C4-2B (cell line): ENCODE data around the gene LGALS7.
"Not testable (repeated sequence)": the region's sequence is repeated elsewhere in the genome, so short reads cannot be mapped to it uniquely, and the experiment has no call there.

Experiments used
- H3K27ac ChIP-seq: fragments of 450-650 bp; 2 replicates; pipeline ENCODE4 v1.5.1; 2017
- CTCF ChIP-seq: fragments of 450-650 bp; conservative IDR thresholded peaks from 2 replicates; pipeline ENCODE4 v1.5.1; 2017; ENCODE audit warnings: mild to moderate bottlenecking
- ZFX ChIP-seq: fragments of 450-650 bp; IDR thresholded peaks from 2 replicates; pipeline ENCODE4 v1.6.1; 2017

Gene LGALS7

GRCh38 chr19:38766276-38767047 lies 6.9 kb downstream of the LGALS7 start:
- no peak overlapping the region for H3K27ac ChIP-seq
- TF ChIP-seq CTCF (no peak), ZFX (no peak)

- TF ChIP-seq CTCF (no peak), ZFX (no peak)
- no peak overlapping the region for H3K27ac ChIP-seq
Observed at GRCh38 chr19:38765214-38765613, 8.1 kb downstream of the LGALS7 start.

GRCh38 chr19:38763795-38764220 lies 9.5 kb downstream of the LGALS7 start:
- TF ChIP-seq ZFX (no peak), CTCF (no peak)
- no peak overlapping the region for H3K27ac ChIP-seq

GRCh38 chr19:38761884-38762389 lies 11.4 kb downstream of the LGALS7 start:
- H3K27ac ChIP-seq, result not testable (repeated sequence)

GRCh38 chr19:38760805-38761517 lies 12.4 kb downstream of the LGALS7 start:
- H3K27ac ChIP-seq, result not testable (repeated sequence)

- no peak for TF ChIP-seq ZFX
- no peak for TF ChIP-seq CTCF
- no peak overlapping the region for H3K27ac ChIP-seq
Observed at GRCh38 chr19:38759590-38760003, 13.7 kb downstream of the LGALS7 start.

GRCh38 chr19:38754196-38754595 lies 19.1 kb downstream of the LGALS7 start:
- H3K27ac ChIP-seq, result not testable (repeated sequence)

- not testable (repeated sequence) for H3K27ac ChIP-seq
Observed at GRCh38 chr19:38753783-38754182, 19.5 kb downstream of the LGALS7 start.

GRCh38 chr19:38745316-38745715 lies 28.0 kb downstream of the LGALS7 start:
- H3K27ac ChIP-seq, result no peak overlapping the region
- TF ChIP-seq ZFX (no peak), CTCF (no peak)
